CD14-positive monocyte (primary cell): ENCODE data around the gene KIRREL3. TPM values are rescaled to one million over a fixed set of nuclear protein-coding genes. Genes with fewer than 3 reads are reported as not detected.

Experiments
- DNase-seq, 3 donors: peaks; one replicate each; pipeline ENCODE4 v3.0.0-alpha.2; 2011 to 2022
- H2AFZ ChIP-seq: 2 replicates; pipeline ENCODE4 v1.6.0; 2012; ENCODE audit warnings: mild to moderate bottlenecking, low read depth, low read length, inconsistent platforms; ENCODE audit not compliant: insufficient read depth, poor library complexity, severe bottlenecking
- H3K27ac ChIP-seq, 2 donors: 1 replicate in 1 of 2; 2 replicates in 1 of 2; pipeline ENCODE4 v1.5.1; 2012 to 2013; ENCODE audit warnings: low read length in 2 of 2, control low read depth in 1 of 2, inconsistent platforms in 1 of 2, low read depth in 1 of 2, mild to moderate bottlenecking in 1 of 2
- H3K27me3 ChIP-seq, 2 donors: one replicate each; pipeline versions ENCODE4 v1.6.0 to v1.6.1; 2011 to 2013; ENCODE audit warnings: low read length in 2 of 2; ENCODE audit not compliant: control insufficient read depth in 2 of 2, insufficient read depth in 2 of 2
- H3K36me3 ChIP-seq, 2 donors: replicated peaks in 1 of 2; 1 replicate in 1 of 2; 2 replicates in 1 of 2; pipeline versions ENCODE4 v1.5.1 to v1.6.1; 2012 to 2013; ENCODE audit warnings: low read length in 2 of 2, control low read depth in 1 of 2, inconsistent platforms in 1 of 2, mild to moderate bottlenecking in 1 of 2; ENCODE audit not compliant: insufficient read depth in 2 of 2, control insufficient read depth in 1 of 2
- H3K4me1 ChIP-seq, 2 donors: 1 replicate in 1 of 2; 2 replicates in 1 of 2; pipeline versions ENCODE4 v1.5.1 to v1.6.1; 2012 to 2013; ENCODE audit warnings: low read length in 2 of 2, control low read depth in 1 of 2, inconsistent platforms in 1 of 2, mild to moderate bottlenecking in 1 of 2, moderate library complexity in 1 of 2; ENCODE audit not compliant: insufficient read depth in 2 of 2, control insufficient read depth in 1 of 2
- H3K4me2 ChIP-seq: replicated peaks from 2 replicates; pipeline ENCODE3; 2012; ENCODE audit warnings: low read length, moderate library complexity, mild to moderate bottlenecking; ENCODE audit not compliant: poor library complexity, severe bottlenecking; ENCODE audit errors: extremely low read depth
- H3K4me3 ChIP-seq, 3 experiments: fragments of 200-600 bp in 1 of 3; sonication (generic) in 1 of 3; replicated peaks in 1 of 3; 1 replicate in 2 of 3; 2 replicates in 1 of 3; pipeline ENCODE4 v1.5.1; 2011 to 2013; ENCODE audit warnings: low read length in 3 of 3, mild to moderate bottlenecking in 3 of 3, control low read depth in 2 of 3, low read depth in 2 of 3, inconsistent platforms in 1 of 3, moderate library complexity in 1 of 3
- H3K79me2 ChIP-seq: 2 replicates; pipeline ENCODE4 v1.6.0; 2012; ENCODE audit warnings: mild to moderate bottlenecking, control low read depth, inconsistent platforms, low read length, moderate library complexity; ENCODE audit not compliant: insufficient read depth
- H3K9ac ChIP-seq: 2 replicates; pipeline ENCODE4 v1.6.0; 2017; ENCODE audit warnings: low read length, mild to moderate bottlenecking; ENCODE audit not compliant: insufficient read depth, poor library complexity, severe bottlenecking
- H3K9me3 ChIP-seq, 2 donors: replicated peaks in 1 of 2; 1 replicate in 1 of 2; 2 replicates in 1 of 2; pipeline versions ENCODE4 v1.5.1 to v1.6.1; 2012 to 2013; ENCODE audit warnings: low read length in 2 of 2, control low read depth in 1 of 2; ENCODE audit not compliant: control insufficient read depth in 1 of 2, insufficient read depth in 1 of 2
- H4K20me1 ChIP-seq: 2 replicates; pipeline ENCODE4 v1.6.0; 2012; ENCODE audit warnings: mild to moderate bottlenecking, low read length, control low read depth, moderate library complexity; ENCODE audit not compliant: insufficient read depth
- H3K27ac Mint-ChIP-seq, 7 donors: one replicate each; pipeline ENCODE4 v1.8.0; 2020; ENCODE audit warnings: mild to moderate bottlenecking in 7 of 7, mixed read lengths in 7 of 7, moderate library complexity in 6 of 7, inconsistent platforms in 2 of 7
- H3K27me3 Mint-ChIP-seq, 3 donors: one replicate each; pipeline ENCODE4 v1.8.0; 2021 to 2022; ENCODE audit warnings: low read depth in 3 of 3, mild to moderate bottlenecking in 3 of 3, mixed read lengths in 3 of 3, moderate library complexity in 3 of 3, inconsistent platforms in 1 of 3
- H3K36me3 Mint-ChIP-seq, 2 donors: one replicate each; pipeline ENCODE4 v1.8.0; 2020; ENCODE audit warnings: mixed read lengths in 2 of 2, inconsistent platforms in 1 of 2, mild to moderate bottlenecking in 1 of 2
- H3K4me1 Mint-ChIP-seq: one replicate; pipeline ENCODE4 v1.8.0; 2020; ENCODE audit warnings: mild to moderate bottlenecking, mixed read lengths
- H3K4me3 Mint-ChIP-seq, 2 donors: one replicate each; pipeline ENCODE4 v1.8.0; 2020; ENCODE audit warnings: mild to moderate bottlenecking in 2 of 2, mixed read lengths in 2 of 2, moderate library complexity in 1 of 2
- H3K9me3 Mint-ChIP-seq, 7 donors: one replicate each; pipeline ENCODE4 v1.8.0; 2020 to 2022; ENCODE audit warnings: mixed read lengths in 7 of 7, mild to moderate bottlenecking in 6 of 7, moderate library complexity in 6 of 7, inconsistent platforms in 2 of 7
- CTCF ChIP-seq: fragments of 200-600 bp; IDR thresholded peaks from one replicate; pipeline ENCODE4 v1.8.0; 2022; ENCODE audit warnings: antibody characterized with exemption, mild to moderate bottlenecking
- WGBS: methylation state at CpG from one replicate; pipeline ENCODE4 v1.1.5; 2013; ENCODE audit warnings: missing lambda C conversion rate; ENCODE audit not compliant: insufficient coverage; 5-methylcytosine and 5-hydroxymethylcytosine counted together
- intact Hi-C, 2 donors: fragments of 100-400 bp; cut with micrococcal nuclease; formaldehyde crosslinking; loops; one replicate each; pipeline versions ENCODE4 v1.15.0 to v1.15.1; 2023
- polyA plus RNA-seq, 3 donors: library from polyadenylated mRNA; depleted of rRNA in 1 of 3; unstranded in 2 of 3; stranded (reverse) in 1 of 3; fragments of 300-500 nt in 2 of 3; fragments of >200 nt in 1 of 3; fragmentation: Illumina TruSeq in 2 of 3; gene quantifications; 1 replicate in 2 of 3; 2 replicates in 1 of 3; pipeline ENCODE4 v1.2.3, GENCODE V29; 2012 to 2021

Gene KIRREL3
- polyA plus RNA-seq, 3 donors, result not detected

- Histone ChIP-seq H3K36me3 (no peaks in the 10 kb centered on the region), H3K4me2 (no peak overlapping the region), H2AFZ (no peak overlapping the region), H3K4me3 (no peak overlapping the region), H3K4me1 (no peaks in the 10 kb centered on the region), H3K9ac (no peak overlapping the region), H3K27me3 (peaks cover 2 to 20% of the 10 kb centered on the region in 2 donors), H3K9me3 (no peaks in the 10 kb centered on the region), H4K20me1 (no peaks in the 10 kb centered on the region), H3K27ac (no peak overlapping the region), H3K79me2 (no peaks in the 10 kb centered on the region)
- Mint-ChIP-seq H3K9me3 (peaks cover 0 to 2% (median 0%) of the 10 kb centered on the region in 7 donors), H3K27me3 (peaks cover 12 to 23% (median 17%) of the 10 kb centered on the region in 3 donors), H3K27ac (no peak overlapping the region), H3K4me3 (no peak overlapping the region), H3K4me1 (no peaks in the 10 kb centered on the region), H3K36me3 (no peaks in the 10 kb centered on the region)
- intact Hi-C loops, result no loop called here
- TF ChIP-seq CTCF, result no peak
- WGBS, result 32% methylated on average over 7 of the region's 7 CpGs
- no peak for DNase-seq
Measured at GRCh38 chr11:126543691-126544090, 456.9 kb downstream of the KIRREL3 start.

- no peak overlapping the region for H3K4me2 ChIP-seq
- H2AFZ ChIP-seq, result no peak overlapping the region
- H3K27ac Mint-ChIP-seq, result no peak overlapping the region
- 100% methylated on average over 2 of the region's 4 CpGs for WGBS
- H3K36me3 Mint-ChIP-seq, result no peaks in the 10 kb centered on the region
- no peaks in the 10 kb centered on the region for H3K9me3 ChIP-seq
- H3K27me3 ChIP-seq, result peaks cover 2 to 20% of the 10 kb centered on the region in 2 donors
- no peak overlapping the region for H3K9ac ChIP-seq
- no peak overlapping the region for H3K27ac ChIP-seq
- no peaks in the 10 kb centered on the region for H3K36me3 ChIP-seq
- intact Hi-C loops, result no loop called here
- peaks cover 0 to 2% (median 0%) of the 10 kb centered on the region in 7 donors for H3K9me3 Mint-ChIP-seq
- no peaks in the 10 kb centered on the region for H3K4me1 ChIP-seq
- H3K4me1 Mint-ChIP-seq, result no peaks in the 10 kb centered on the region
- H3K27me3 Mint-ChIP-seq, result peaks cover 12 to 24% (median 17%) of the 10 kb centered on the region in 3 donors
- DNase-seq, result no peak
- H4K20me1 ChIP-seq, result no peaks in the 10 kb centered on the region
- H3K79me2 ChIP-seq, result no peaks in the 10 kb centered on the region
- H3K4me3 Mint-ChIP-seq, result peak overlapping the region in 1 of 2 donors; percentile 18
- TF ChIP-seq CTCF, result no peak
- no peak overlapping the region for H3K4me3 ChIP-seq
Measured at GRCh38 chr11:126542334-126543015, 458.1 kb downstream of the KIRREL3 start.
